DOHH2 (cell line): ENCODE data around the gene TJAP1.

Source experiments
- EZH2phosphoT487 ChIP-seq: fragments of 200-600 bp; sonication (generic); IDR thresholded peaks from 2 replicates; pipeline ENCODE4 v1.6.1; 2017; ENCODE audit warnings: borderline replicate concordance, mild to moderate bottlenecking, antibody characterized with exemption, low read length, moderate library complexity, mixed read lengths
- TF ChIP-seq, protein P1 (sequence below): fragments of 200-600 bp; sonication (generic); IDR thresholded peaks from one replicate; pipeline ENCODE4 v1.5.1; 2014; ENCODE audit warnings: antibody characterized with exemption, mild to moderate bottlenecking, low read depth, low read length; ENCODE audit not compliant: poor library complexity, severe bottlenecking

DNA sequence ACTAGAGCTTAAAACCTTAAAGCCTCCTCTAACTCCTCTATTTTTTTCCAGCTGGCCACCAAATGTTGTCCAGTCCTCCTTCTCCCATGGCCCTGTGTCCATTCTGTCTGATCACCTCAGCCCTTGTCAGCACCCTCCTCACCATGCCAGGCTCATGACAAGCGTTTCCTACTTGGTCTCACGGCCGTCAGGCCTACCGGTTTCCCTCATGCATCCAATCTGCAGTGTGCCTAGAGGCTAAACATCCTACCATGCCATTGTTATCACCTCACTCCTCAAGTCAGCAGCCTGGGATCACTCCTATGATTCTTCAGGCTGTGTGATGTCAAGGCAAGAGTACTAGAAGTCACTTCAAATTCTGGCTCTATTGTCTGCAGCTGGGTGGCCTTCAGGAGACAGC is 9.6 kb upstream of the TJAP1 start:
- TF ChIP-seq, protein P1, sequence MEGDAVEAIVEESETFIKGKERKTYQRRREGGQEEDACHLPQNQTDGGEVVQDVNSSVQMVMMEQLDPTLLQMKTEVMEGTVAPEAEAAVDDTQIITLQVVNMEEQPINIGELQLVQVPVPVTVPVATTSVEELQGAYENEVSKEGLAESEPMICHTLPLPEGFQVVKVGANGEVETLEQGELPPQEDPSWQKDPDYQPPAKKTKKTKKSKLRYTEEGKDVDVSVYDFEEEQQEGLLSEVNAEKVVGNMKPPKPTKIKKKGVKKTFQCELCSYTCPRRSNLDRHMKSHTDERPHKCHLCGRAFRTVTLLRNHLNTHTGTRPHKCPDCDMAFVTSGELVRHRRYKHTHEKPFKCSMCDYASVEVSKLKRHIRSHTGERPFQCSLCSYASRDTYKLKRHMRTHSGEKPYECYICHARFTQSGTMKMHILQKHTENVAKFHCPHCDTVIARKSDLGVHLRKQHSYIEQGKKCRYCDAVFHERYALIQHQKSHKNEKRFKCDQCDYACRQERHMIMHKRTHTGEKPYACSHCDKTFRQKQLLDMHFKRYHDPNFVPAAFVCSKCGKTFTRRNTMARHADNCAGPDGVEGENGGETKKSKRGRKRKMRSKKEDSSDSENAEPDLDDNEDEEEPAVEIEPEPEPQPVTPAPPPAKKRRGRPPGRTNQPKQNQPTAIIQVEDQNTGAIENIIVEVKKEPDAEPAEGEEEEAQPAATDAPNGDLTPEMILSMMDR: no peak
- no peak for TF ChIP-seq EZH2phosphoT487
